Trophoblast cell (in vitro differentiated cells and primary cell): Measurements from ENCODE around the gene NME3.
"Not testable (repeated sequence)": the region's sequence is repeated elsewhere in the genome, so short reads cannot be mapped to it uniquely, and the experiment has no call there.

Experiments
- DNase-seq, 2 donors: peaks; one replicate each; pipeline ENCODE4 v3.0.0-alpha.2; 2016
- H2AFZ ChIP-seq: 2 replicates; pipeline ENCODE4 v1.6.1; 2013; ENCODE audit warnings: low read length, moderate library complexity, mild to moderate bottlenecking; ENCODE audit not compliant: insufficient read depth, poor library complexity
- H2AK5ac ChIP-seq: 2 replicates; pipeline ENCODE4 v1.6.1; 2013; ENCODE audit warnings: mild to moderate bottlenecking, low read length
- H2BK120ac ChIP-seq: 2 replicates; pipeline ENCODE4 v1.6.1; 2013; ENCODE audit warnings: low read length, mild to moderate bottlenecking, moderate library complexity; ENCODE audit not compliant: insufficient read depth, poor library complexity
- H2BK12ac ChIP-seq: 2 replicates; pipeline ENCODE4 v1.6.1; 2013; ENCODE audit warnings: mild to moderate bottlenecking, low read length, moderate library complexity
- H2BK5ac ChIP-seq: 2 replicates; pipeline ENCODE4 v1.6.1; 2013; ENCODE audit warnings: low read length, low read depth, moderate library complexity, mild to moderate bottlenecking; ENCODE audit not compliant: poor library complexity
- H3K14ac ChIP-seq: 2 replicates; pipeline ENCODE4 v1.6.1; 2013; ENCODE audit warnings: mild to moderate bottlenecking, low read length
- H3K18ac ChIP-seq: 2 replicates; pipeline ENCODE4 v1.6.1; 2013; ENCODE audit warnings: mild to moderate bottlenecking, low read length
- H3K23ac ChIP-seq: 2 replicates; pipeline ENCODE4 v1.6.1; 2013; ENCODE audit warnings: low read length
- H3K27ac ChIP-seq: 2 replicates; pipeline ENCODE4 v1.5.1; 2013; ENCODE audit warnings: low read depth, mild to moderate bottlenecking, inconsistent platforms, low read length, moderate library complexity
- H3K27me3 ChIP-seq: 2 replicates; pipeline ENCODE4 v1.6.1; 2013; ENCODE audit warnings: inconsistent platforms, mild to moderate bottlenecking, low read length, moderate library complexity; ENCODE audit not compliant: insufficient read depth
- H3K36me3 ChIP-seq, 2 experiments: 1 replicate in 1 of 2; 2 replicates in 1 of 2; pipeline ENCODE4 v1.6.1; 2013; ENCODE audit warnings: low read length in 2 of 2, mild to moderate bottlenecking in 2 of 2, moderate library complexity in 1 of 2; ENCODE audit not compliant: insufficient read depth in 2 of 2, control insufficient read depth in 1 of 2
- H3K4ac ChIP-seq: 2 replicates; pipeline ENCODE4 v1.6.1; 2013; ENCODE audit warnings: low read depth, mild to moderate bottlenecking, low read length, moderate library complexity
- H3K4me1 ChIP-seq, 2 experiments: 1 replicate in 1 of 2; 2 replicates in 1 of 2; pipeline ENCODE4 v1.6.1; 2013; ENCODE audit warnings: low read length in 2 of 2, mild to moderate bottlenecking in 2 of 2, moderate library complexity in 1 of 2; ENCODE audit not compliant: insufficient read depth in 2 of 2, control insufficient read depth in 1 of 2
- H3K4me2 ChIP-seq: 2 replicates; pipeline ENCODE4 v1.6.1; 2013; ENCODE audit warnings: inconsistent platforms, mild to moderate bottlenecking, low read length, moderate library complexity
- H3K4me3 ChIP-seq: 2 replicates; pipeline ENCODE4 v1.5.1; 2013; ENCODE audit warnings: mild to moderate bottlenecking, low read depth, low read length, inconsistent platforms
- H3K79me1 ChIP-seq: one replicate; pipeline ENCODE4 v1.6.1; 2013; ENCODE audit warnings: low read length
- H3K79me2 ChIP-seq: 2 replicates; pipeline ENCODE4 v1.6.1; 2013; ENCODE audit warnings: low read length, mild to moderate bottlenecking; ENCODE audit not compliant: control insufficient read depth, insufficient read depth, poor library complexity
- H3K9ac ChIP-seq: 2 replicates; pipeline ENCODE4 v1.6.1; 2013; ENCODE audit warnings: mild to moderate bottlenecking, low read length
- H3K9me3 ChIP-seq: 2 replicates; pipeline ENCODE4 v1.6.1; 2013; ENCODE audit warnings: low read depth, mild to moderate bottlenecking, control low read depth, inconsistent platforms, low read length; ENCODE audit not compliant: insufficient read depth
- H4K12ac ChIP-seq: 2 replicates; pipeline ENCODE4 v1.6.1; 2013; ENCODE audit warnings: low read depth, mild to moderate bottlenecking, low read length, moderate library complexity
- H4K8ac ChIP-seq: 2 replicates; pipeline ENCODE4 v1.6.1; 2013; ENCODE audit warnings: low read depth, mild to moderate bottlenecking, low read length, moderate library complexity
- H4K91ac ChIP-seq: one replicate; pipeline ENCODE4 v1.6.1; 2013; ENCODE audit warnings: low read depth, mild to moderate bottlenecking, low read length, moderate library complexity
- WGBS: extraction: QIAGEN DNeasy Blood & Tissue Kit; methylation state at CpG from one replicate; pipeline ENCODE4 v1.1.7; 2013; ENCODE audit warnings: missing lambda C conversion rate; ENCODE audit not compliant: insufficient read length, insufficient coverage; ENCODE audit errors: extremely low coverage; 5-methylcytosine and 5-hydroxymethylcytosine counted together

The NME3 gene

DNA sequence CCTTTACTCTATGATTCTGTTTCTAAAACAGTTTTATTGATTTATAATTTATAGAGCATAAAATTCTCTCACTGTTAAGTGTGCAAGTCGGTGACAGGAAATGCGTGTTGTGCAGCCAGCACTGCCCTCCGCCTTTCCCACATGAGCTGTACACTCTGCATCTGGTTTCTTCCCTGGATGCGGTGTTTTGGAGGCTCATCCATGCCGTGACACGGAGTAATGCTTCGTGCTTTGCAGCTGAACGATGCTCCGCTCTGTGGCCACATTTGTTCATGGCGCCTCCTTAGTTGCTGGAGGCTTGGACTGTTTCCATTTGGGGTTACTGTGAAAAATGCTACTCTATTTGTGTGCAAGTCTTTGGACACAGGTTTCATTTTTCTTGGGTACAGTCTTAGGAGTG is 29.4 kb upstream of the NME3 start:
- Histone ChIP-seq H3K9ac (no peak overlapping the region), H2BK120ac (no peak overlapping the region)

GRCh38 chr16:1799263-1799662 is 27.9 kb upstream of the NME3 start:
- H3K4me2 ChIP-seq, H3K18ac ChIP-seq, H3K14ac ChIP-seq, H3K9ac ChIP-seq, H2BK5ac ChIP-seq, H2BK12ac ChIP-seq, H4K8ac ChIP-seq, H3K4me1 ChIP-seq, DNase-seq, H3K23ac ChIP-seq, H3K36me3 ChIP-seq, H3K79me2 ChIP-seq, H2AK5ac ChIP-seq, H2AFZ ChIP-seq, H3K79me1 ChIP-seq, H3K4me3 ChIP-seq, H4K12ac ChIP-seq, H3K4ac ChIP-seq, H3K27ac ChIP-seq, H3K27me3 ChIP-seq, H4K91ac ChIP-seq, H2BK120ac ChIP-seq: not testable (repeated sequence)
- WGBS: no CpG with 5 or more reads among the region's 5 CpGs
- H3K9me3 ChIP-seq: peaks cover 11% of the 10 kb centered on the region

More for the DNA sequence above, 29.4 kb upstream of the NME3 start:
- H4K12ac ChIP-seq: no peak overlapping the region
- H4K8ac ChIP-seq: no peak overlapping the region
- H3K79me2 ChIP-seq: no peaks in the 10 kb centered on the region
- H3K4me1 ChIP-seq: no peaks in the 10 kb centered on the region
- H3K27ac ChIP-seq: no peak overlapping the region
- no peak for DNase-seq
- H3K18ac ChIP-seq: no peak overlapping the region
- no peak overlapping the region for H3K23ac ChIP-seq
- no peaks in the 10 kb centered on the region for H3K27me3 ChIP-seq
- H2AFZ ChIP-seq: no peak overlapping the region
- H2AK5ac ChIP-seq: no peak overlapping the region
- H2BK12ac ChIP-seq: no peak overlapping the region
- peak overlapping the region; percentile 44 for H3K4me3 ChIP-seq
- no peak overlapping the region for H3K4ac ChIP-seq
- H2BK5ac ChIP-seq: no peak overlapping the region
- H3K9me3 ChIP-seq: peaks cover 11% of the 10 kb centered on the region
- H3K79me1 ChIP-seq: no peaks in the 10 kb centered on the region
- no peak overlapping the region for H3K4me2 ChIP-seq
- no peak overlapping the region for H4K91ac ChIP-seq
- H3K14ac ChIP-seq: no peak overlapping the region
- H3K36me3 ChIP-seq: peaks cover 0 to 5% of the 10 kb centered on the region in 2 experiments
- WGBS: no CpG with 5 or more reads among the region's 10 CpGs

GRCh38 chr16:1794908-1795666 is 23.7 kb upstream of the NME3 start:
- no peak overlapping the region for H2BK120ac ChIP-seq
- no peak overlapping the region for H3K27ac ChIP-seq
- no peak overlapping the region for H4K8ac ChIP-seq
- no peaks in the 10 kb centered on the region for H3K27me3 ChIP-seq
- no peak overlapping the region for H3K4ac ChIP-seq
- no peak overlapping the region for H3K4me2 ChIP-seq
- no peak overlapping the region for H3K4me3 ChIP-seq
- no peak overlapping the region for H3K14ac ChIP-seq
- no peaks in the 10 kb centered on the region for H3K79me1 ChIP-seq
- H3K36me3 ChIP-seq: peaks cover 18 to 23% of the 10 kb centered on the region in 2 experiments
- H3K9me3 ChIP-seq: peaks cover 9% of the 10 kb centered on the region
- no peak overlapping the region for H4K12ac ChIP-seq
- DNase-seq: no peak
- no peak overlapping the region for H4K91ac ChIP-seq
- no peak overlapping the region for H3K9ac ChIP-seq
- H2BK12ac ChIP-seq: no peak overlapping the region
- H3K79me2 ChIP-seq: no peaks in the 10 kb centered on the region
- no CpG with 5 or more reads among the region's 32 CpGs for WGBS
- no peak overlapping the region for H3K18ac ChIP-seq
- no peaks in the 10 kb centered on the region for H3K4me1 ChIP-seq
- H2BK5ac ChIP-seq: no peak overlapping the region
- H3K23ac ChIP-seq: no peak overlapping the region
- no peak overlapping the region for H2AFZ ChIP-seq
- H2AK5ac ChIP-seq: no peak overlapping the region

- Histone ChIP-seq H2BK120ac (no peak overlapping the region), H3K23ac (no peak overlapping the region), H2AK5ac (no peak overlapping the region), H3K36me3 (peaks cover 23 to 27% of the 10 kb centered on the region in 2 experiments), H3K4me2 (no peak overlapping the region), H4K8ac (no peak overlapping the region), H3K14ac (no peak overlapping the region), H2BK12ac (no peak overlapping the region), H4K91ac (no peak overlapping the region), H3K27ac (no peak overlapping the region), H3K9ac (no peak overlapping the region), H3K27me3 (no peaks in the 10 kb centered on the region), H3K4ac (no peak overlapping the region), H4K12ac (no peak overlapping the region), H3K4me1 (no peaks in the 10 kb centered on the region), H3K18ac (no peak overlapping the region), H2BK5ac (no peak overlapping the region), H2AFZ (no peak overlapping the region), H3K9me3 (peaks cover 7% of the 10 kb centered on the region), H3K79me1 (no peaks in the 10 kb centered on the region), H3K79me2 (no peaks in the 10 kb centered on the region), H3K4me3 (no peak overlapping the region)
- DNase-seq: no peak
- no CpG with 5 or more reads among the region's 18 CpGs for WGBS
Observed at GRCh38 chr16:1794221-1794871, 23.0 kb upstream of the NME3 start.
